Coronary artery (tissue), 2 donors: ENCODE measurements around the gene USP10.

ENCODE experiments used
- DNase-seq: peaks from one replicate; pipeline ENCODE4 v3.0.0-alpha.2; 2017; ENCODE audit warnings: low spot score
- H3K27ac ChIP-seq, 2 donors: fragments of 200-600 bp; sonication (generic); one replicate each; pipeline ENCODE4 v1.5.1; 2016 to 2019
- H3K4me3 ChIP-seq: fragments of 200-600 bp; sonication (generic); 2 replicates; pipeline ENCODE4 v1.5.1; 2016; ENCODE audit warnings: mild to moderate bottlenecking, moderate library complexity
- CTCF ChIP-seq: fragments of 200-600 bp; sonication (generic); IDR thresholded peaks from one replicate; pipeline ENCODE4 v1.5.1; 2019; ENCODE audit warnings: antibody characterized with exemption

USP10 gene

GRCh38 chr16:84673203-84673535 is 26.6 kb upstream of the USP10 start:
- no peak overlapping the region for H3K4me3 ChIP-seq
- TF ChIP-seq CTCF, result no peak

DNA sequence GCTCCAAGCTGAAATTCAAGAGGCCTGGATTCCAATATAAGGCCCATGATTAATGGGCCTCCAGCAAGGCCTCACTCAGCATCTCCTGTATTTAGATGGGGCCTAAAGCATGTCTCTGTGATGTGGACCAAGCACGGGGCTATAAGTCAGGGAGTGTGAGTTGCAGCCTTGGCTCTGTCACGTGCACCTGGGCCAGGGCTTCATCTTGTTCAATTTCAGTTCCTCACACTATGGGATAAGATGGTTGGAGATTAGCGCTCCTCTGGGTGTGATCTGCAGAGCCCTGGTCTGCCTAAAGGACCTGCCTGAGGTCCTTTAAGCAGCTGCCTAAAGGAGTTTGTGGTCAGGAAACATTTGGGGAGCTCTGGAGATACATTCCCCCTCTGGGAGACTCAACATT is 26.2 kb upstream of the USP10 start:
- Histone ChIP-seq H3K27ac (no peak overlapping the region), H3K4me3 (no peak overlapping the region)
- TF ChIP-seq CTCF, result no peak
- DNase-seq, result no peak

More at GRCh38 chr16:84673203-84673535, 26.6 kb upstream of the USP10 start:
- H3K27ac ChIP-seq, result no peak overlapping the region
- no peak for DNase-seq

DNA sequence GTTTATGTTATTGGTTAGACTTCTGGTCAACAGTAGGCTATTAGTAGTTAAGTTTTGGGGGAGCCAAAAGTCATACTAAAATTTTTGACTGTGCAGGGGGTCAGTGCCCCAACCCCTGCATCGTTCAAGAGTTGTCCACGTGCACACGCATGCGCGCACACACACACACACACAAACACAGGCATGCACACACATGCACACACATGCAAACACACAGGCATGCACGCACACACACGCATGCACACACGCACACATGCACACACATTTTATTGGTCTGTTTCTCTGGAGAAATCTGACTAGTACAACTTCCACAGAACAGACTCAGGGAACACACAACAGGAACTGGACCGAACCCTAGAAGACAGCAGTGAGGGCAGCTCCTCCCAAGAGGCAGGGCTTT is 24.4 kb upstream of the USP10 start:
- no peak for TF ChIP-seq CTCF
- Histone ChIP-seq H3K27ac (no peak overlapping the region), H3K4me3 (no peak overlapping the region)
- DNase-seq, result no peak

DNA sequence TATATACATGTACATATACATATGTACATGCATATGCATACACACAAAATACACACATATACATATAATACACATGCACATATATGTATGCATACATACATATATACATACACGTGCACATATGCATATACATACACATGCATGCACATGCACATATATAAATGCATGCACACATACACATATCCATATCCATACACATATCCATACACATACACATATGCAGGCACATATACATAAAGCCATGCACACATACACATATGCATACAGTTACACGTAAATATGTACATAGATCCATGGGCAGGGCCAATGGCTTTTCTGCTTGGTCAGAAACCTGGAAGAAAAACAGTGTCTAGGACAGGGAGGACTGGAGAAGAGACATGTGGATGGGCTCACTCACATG is 23.9 kb upstream of the USP10 start:
- DNase-seq, result no peak
- TF ChIP-seq CTCF, result no peak
- Histone ChIP-seq H3K4me3 (no peak overlapping the region), H3K27ac (no peak overlapping the region)

DNA sequence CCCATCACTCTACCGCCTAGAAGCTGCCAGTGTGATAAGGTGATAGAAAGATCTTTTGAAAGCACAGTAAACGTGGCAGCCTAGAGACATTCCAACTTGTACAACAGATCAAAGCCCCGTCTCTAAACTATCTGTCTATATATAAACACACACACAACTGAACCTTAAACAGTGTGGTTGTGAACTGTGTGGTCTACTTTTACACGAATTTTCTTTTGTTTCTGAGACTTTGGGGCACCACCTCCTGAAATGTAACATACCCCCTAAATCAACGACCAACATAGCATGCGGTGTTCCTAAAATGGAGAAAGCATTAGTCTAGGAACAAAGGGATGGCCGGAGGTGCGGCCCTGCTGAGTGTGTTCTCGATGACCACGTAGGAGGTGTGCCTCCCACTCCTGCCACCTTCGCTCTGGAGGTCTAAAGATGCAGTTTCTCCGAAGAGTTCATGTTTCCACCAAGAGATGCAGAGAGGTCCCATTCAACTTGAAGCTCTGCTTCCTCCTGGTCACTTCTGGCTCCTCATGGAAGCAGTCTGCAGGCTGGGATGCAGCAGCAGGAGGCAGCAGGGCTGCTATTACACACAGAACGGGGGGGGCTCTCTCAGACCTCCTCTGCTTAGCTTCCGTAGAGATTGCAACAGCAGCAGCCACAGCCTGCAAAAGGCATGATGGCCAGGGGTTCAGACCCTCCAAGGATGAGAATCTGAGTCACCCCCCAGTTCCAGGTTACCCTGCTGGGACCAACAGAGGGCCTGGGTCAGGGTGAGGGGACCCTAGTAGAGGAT is 22.6 kb upstream of the USP10 start:
- Histone ChIP-seq H3K27ac (no peak overlapping the region), H3K4me3 (no peak overlapping the region)
- TF ChIP-seq CTCF, result no peak
- DNase-seq, result no peak

DNA sequence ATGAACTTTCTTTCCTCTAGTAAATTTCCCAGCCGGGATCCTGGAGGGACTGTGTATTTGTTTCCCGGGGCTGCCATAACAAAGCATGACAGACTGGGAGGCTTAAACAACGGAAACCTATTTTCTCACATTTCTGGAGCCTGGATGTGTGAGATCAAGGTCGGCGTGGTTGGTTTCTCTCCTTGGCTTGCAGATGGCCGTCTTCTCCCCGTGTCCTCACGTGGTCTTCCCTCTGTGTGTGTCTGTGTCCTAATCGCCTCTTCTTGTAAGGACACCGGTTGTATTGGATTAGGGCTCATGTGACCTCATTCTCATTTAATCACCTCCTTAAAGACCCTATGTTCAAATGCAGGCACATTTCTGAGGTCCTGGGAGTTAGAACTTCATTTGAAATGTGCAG is 22.0 kb upstream of the USP10 start:
- Histone ChIP-seq H3K4me3 (no peak overlapping the region), H3K27ac (no peak overlapping the region)
- no peak for TF ChIP-seq CTCF
- no peak for DNase-seq

GRCh38 chr16:84678541-84678940 is 21.3 kb upstream of the USP10 start:
- H3K27ac ChIP-seq, result no peak overlapping the region
- no peak for DNase-seq
- TF ChIP-seq CTCF, result no peak
- no peak overlapping the region for H3K4me3 ChIP-seq
